GM12873 (cell line): ENCODE data around the gene TMEM18.

ENCODE experiments used
- TF ChIP-seq, protein P1 (sequence below): IDR thresholded peaks from 2 replicates; pipeline ENCODE4 v1.5.1; 2012; ENCODE audit warnings: low read depth, mild to moderate bottlenecking, moderate library complexity, low read length, control low read depth; ENCODE audit not compliant: insufficient read depth; ENCODE audit errors: missing control alignments

Gene TMEM18

DNA sequence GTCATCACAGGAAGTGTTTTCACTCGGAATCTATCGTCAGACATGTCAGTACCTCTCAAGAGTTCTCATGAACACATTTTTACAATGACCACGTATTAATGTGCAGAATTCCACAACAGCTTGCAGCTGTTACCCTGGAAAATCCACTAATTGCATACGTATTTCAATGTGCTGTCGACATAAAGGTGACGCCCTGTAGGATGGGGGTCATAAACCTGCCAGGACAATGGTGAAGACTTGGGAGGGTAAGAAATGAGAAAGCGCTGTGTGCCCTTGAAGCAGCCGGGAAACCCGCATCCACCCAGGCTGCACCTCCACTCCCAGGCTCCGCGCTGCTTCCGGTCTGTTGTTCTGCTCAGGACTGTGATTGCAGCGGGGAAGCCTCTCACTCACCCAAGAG is 14.0 kb downstream of the TMEM18 start:
- TF ChIP-seq, protein P1, sequence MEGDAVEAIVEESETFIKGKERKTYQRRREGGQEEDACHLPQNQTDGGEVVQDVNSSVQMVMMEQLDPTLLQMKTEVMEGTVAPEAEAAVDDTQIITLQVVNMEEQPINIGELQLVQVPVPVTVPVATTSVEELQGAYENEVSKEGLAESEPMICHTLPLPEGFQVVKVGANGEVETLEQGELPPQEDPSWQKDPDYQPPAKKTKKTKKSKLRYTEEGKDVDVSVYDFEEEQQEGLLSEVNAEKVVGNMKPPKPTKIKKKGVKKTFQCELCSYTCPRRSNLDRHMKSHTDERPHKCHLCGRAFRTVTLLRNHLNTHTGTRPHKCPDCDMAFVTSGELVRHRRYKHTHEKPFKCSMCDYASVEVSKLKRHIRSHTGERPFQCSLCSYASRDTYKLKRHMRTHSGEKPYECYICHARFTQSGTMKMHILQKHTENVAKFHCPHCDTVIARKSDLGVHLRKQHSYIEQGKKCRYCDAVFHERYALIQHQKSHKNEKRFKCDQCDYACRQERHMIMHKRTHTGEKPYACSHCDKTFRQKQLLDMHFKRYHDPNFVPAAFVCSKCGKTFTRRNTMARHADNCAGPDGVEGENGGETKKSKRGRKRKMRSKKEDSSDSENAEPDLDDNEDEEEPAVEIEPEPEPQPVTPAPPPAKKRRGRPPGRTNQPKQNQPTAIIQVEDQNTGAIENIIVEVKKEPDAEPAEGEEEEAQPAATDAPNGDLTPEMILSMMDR: no peak

DNA sequence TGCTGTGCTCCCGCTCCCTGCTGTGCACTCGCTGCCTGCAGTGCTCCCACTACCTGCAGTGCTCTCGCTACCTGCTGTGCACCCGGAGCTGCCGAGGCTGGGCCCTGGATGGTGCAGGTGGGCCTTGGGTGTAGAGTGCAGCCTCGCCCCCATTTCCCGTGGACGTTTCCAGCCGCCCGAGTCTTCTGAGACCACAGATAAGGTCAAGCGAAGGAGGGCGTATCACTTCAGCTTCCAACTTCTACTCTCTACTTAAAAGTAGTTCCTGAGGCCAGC is 15.9 kb downstream of the TMEM18 start:
- TF ChIP-seq, protein P1: no peak

DNA sequence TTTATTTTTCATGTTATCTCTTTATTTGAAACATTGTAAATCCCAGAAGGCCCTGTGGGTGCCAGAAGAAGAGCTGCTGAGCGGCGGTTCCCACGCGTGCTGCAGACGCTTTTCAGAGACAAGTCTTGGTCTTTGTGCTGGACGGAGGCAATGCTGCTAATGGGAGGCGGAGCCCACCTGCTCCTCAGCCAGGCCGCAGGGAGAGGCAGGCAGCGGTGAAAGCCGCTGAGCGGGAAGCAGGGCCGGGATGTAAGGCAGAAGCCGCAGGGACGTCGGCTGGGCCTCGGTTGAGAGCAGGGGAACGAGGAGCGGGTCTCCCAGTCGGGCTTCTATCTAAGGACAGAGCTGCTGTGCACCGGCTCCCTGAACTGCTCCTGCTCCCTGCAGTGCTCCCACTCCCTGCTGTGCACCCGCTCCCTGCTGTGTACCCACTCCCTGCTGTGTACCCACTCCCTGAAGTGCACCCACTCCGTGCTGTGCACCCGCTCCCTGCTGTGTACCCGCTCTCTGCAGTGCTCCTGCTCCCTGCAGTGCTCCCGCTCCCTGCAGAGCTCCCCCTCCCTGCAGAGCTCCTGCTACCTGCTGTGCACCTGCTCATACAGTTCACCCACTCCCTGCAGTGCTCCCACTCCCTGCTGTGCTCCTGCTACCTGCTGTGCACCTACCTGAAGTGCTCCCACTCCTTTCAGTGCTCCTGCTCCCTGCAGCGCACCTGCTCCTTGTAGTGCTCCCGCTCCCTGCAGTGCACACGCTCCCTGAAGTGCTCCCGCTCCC is 16.4 kb downstream of the TMEM18 start:
- TF ChIP-seq, protein P1: no peak

DNA sequence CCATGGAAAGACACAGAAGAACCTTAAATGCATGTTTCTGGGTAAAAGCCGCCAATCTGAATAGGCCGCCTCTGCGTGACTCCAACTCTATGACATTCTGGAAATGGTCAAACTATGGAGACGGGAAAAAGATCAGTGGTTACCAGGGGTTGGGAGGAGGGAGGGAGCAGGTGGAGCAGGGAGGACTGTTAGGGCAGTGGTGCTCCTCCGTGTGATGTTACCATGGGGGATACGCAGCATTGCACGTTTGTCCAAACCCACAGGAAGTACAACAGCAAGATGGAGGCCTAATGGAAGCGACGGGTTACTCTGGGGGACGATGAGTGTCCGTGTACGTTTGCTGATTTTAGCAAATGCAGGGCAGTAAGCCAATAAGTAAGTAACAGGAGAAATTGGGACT is 17.2 kb downstream of the TMEM18 start:
- TF ChIP-seq, protein P1: no peak

DNA sequence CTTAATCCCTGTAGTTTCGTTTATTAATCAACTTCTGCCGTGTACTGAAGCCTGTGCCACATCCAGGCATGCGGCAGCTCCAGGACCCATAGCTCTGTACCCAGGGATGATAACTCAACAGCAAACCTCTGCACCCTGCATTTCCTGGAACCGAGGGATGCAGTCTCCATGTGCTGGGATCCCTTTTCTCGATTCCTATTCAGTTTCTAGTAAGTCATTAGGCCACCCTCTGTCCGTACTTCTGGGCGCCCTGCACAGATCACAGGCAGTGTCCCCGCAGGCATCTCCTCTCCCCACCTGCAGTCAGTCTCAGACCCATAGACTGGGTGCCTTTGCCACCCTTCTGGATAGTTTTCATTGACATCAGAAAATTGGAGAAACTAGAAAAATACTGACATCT is 18.8 kb downstream of the TMEM18 start:
- TF ChIP-seq, protein P1: no peak

DNA sequence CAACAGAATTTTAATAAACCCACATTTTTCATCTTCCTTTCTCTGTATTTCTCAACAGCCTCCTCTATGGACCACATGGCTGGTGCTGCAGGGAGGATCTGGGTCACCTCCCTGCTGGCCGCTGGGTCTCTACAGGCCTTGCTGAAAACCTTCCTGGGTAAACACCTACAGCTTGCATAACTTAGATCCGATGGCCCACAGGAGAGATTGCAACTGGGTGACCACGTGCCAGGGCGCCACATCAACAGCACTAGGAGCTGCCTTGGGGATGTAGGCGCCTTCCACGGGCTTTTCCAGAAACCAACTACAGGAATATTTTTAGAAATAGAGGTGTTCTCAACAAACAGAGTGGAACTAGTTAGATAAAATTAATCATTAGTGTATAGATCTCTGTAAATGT is 19.4 kb downstream of the TMEM18 start:
- TF ChIP-seq, protein P1: no peak

DNA sequence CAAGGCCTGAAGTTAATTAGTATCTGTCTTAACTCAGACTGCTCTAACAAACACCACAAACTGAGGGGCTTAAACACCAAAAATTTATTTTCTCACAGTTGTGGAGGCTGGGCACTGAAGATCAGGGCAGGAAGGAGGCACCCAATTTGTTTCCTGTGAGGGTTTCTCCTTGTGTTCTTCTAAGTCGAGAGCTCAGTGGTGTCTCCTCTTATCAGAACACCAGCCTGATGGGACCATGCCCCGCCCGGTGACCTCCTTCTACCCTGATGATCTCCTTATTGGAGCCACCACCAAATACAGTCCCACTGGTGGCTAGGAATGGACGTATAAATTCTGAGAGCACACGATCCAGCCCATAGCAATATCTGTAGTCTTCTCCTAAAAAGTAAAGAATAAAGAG is 20.5 kb downstream of the TMEM18 start:
- TF ChIP-seq, protein P1: no peak
